Central memory CD4-positive, alpha-beta T cell (primary cell): ENCODE measurements around the gene CLINT1.

Source experiments
- DNase-seq: peaks from one replicate; pipeline ENCODE4 v3.0.0; 2022

CLINT1 gene

GRCh38 chr5:157750320-157750719 lies 108.6 kb downstream of the CLINT1 start:
- no peak for DNase-seq

DNA sequence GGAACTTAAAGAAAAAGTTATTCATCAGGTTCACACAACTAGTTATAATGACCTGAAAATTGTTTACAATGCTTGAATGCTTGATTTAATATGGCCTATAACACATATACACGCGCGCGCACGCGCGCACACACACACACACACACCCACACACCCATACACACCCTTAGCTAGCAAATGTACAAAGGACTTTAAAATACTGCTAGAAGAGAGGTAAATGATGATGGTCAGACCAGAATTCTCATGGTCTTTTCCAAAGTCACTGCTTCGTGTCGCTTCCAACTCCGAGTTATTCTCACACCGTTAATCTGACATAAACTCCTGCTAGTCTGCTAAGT lies 109.5 kb downstream of the CLINT1 start:
- no peak for DNase-seq

DNA sequence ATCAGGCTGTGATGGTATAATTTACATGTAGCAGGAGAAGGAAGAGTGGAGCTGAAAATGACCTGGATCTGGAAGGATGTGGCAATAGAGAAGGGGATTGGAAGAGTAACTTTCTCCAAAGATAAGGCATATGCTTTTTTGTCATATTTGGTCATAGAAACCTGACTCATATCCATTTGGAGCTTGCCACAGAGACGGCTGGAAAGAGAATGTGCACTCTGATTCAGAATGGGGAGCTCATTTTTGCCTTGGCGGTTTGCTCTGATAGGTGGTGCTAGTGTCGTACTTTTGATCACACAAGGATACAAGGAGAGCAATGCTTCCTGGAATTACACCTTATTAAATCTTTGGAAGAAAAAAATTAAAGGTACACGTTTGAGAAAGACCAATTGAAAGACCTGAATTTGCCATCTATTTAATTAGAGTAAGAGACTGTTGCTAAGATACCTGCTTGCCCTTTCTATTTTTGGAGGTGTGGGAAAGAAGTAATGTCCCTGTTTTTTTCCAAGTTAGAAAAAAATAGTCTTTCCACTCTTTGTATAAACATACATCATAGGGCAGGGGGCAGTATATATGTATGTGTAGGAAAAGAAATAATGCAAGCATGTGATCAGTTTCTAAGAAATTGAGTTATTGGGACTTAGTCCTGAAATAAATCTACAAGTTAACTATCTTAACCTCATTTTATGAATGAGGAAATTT lies 110.0 kb downstream of the CLINT1 start:
- DNase-seq: no peak

GRCh38 chr5:157747766-157748700 lies 110.9 kb downstream of the CLINT1 start:
- DNase-seq: no peak

DNA sequence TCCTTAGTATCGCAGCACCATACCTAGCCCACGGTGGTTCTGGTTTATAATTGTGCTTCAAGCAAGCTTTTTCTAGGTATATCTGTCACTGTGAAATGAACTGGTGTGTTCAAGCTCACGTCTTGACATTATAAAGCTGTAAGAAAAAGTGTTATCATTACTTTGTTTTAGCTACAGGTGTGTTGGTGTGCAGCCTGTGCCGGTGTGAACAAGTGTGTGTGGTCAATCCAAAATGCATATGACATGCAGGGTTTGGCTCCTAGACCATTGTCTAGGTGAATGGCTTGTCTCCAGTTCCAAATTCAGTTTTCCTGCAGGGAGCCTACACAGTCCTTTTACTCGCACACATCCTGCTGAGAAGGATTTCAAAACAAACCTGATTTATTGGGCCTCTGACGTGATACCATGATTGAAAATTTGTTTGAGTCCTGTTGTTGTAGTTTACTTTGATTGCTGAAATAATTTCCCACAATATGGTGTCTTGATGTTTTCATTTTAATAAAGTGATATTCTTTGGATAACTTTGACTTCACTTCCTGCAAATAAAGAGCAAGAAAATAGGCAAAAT lies 111.7 kb downstream of the CLINT1 start:
- DNase-seq: no peak

DNA sequence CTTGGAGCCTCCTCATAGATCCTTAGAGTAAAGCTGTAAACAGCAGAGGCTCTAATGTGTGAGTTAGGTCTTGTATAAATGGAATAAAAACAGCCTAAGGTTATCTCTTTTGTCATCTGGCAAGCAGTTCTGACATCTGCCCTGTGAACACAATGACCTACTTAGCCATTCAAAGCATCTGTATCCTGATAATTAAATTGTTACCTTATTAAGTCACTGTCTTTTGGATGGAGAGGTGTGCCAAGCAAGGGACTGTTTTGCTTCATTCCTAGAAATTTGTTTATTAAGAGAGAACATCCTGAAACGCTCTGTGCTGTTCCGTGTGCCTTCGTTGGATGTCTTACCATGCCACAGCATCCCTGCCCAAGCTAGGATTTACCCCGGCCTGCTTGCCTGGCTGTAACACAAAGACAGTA lies 113.9 kb downstream of the CLINT1 start:
- no peak for DNase-seq

- no peak for DNase-seq
Measured at GRCh38 chr5:157744051-157745011, 114.6 kb downstream of the CLINT1 start.

DNA sequence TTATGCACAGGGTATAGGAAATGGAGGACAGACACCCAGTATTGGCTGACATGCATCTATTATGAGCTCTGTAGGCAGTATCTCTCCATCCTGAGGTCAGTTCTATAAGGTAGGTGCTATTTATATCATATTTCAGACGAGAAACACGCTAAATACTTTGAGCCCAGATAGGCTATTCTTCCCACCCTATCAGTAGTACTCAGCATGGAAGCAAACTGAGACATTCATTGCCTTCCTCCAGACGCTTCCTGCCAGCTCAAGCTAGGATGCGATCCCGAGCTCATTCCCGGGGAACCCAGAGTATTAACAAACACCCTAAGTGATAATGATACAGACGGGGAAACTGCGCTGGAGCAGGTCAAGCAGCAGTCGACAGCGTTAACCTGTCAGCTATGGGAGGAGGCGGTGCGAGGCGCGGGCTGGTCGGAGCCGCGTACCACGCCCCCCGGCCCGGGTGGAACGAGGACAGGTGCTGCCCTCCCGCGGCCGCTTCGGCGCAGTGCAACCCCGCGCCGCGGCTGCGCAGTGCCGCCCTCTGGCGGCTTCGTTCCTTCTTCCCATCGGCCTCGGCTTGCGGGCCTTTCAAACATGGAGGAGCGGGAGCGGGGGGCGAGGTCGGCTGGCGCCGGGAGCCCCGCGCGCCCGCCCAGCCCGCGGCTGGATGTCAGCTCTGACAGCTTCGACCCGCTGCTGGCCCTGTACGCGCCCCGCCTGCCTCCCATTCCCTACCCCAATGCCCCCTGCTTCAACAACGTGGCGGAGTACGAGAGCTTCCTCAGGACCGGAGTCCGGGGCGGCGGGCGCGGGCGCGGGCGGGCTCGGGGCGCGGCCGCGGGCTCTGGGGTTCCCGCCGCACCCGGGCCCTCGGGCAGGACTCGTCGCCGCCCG lies 115.5 kb downstream of the CLINT1 start, which contains the start of gene LSM11:
TSS of gene LSM11 (plus strand) at position 550 of the 888 bp plus-strand sequence. CDS start at position 589, 39 bp downstream.
- DNase-seq: peak; percentile 86

DNA sequence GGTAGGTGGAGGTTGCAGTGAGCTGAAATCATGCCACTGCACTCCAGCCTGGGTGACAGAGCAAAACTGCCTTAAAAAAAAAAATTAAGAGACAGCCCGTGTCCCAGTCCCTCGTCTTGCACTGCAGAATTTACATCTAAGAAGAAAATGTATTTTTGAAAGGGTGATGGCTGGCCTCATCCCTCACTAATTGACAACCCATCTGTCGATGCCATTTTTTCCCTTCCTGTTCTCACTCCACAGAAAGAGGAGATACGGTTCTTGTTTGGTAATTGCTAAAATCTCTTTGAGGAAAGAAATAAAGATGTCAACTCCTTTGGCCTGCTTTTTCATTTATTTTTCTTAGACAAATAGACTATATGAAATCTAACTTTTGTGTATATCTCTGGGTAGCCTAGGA lies 117.8 kb downstream of the CLINT1 start:
- no peak for DNase-seq

GRCh38 chr5:157740229-157740610 lies 118.7 kb downstream of the CLINT1 start:
- DNase-seq: no peak

GRCh38 chr5:157739388-157740228 lies 119.3 kb downstream of the CLINT1 start:
- no peak for DNase-seq

DNA sequence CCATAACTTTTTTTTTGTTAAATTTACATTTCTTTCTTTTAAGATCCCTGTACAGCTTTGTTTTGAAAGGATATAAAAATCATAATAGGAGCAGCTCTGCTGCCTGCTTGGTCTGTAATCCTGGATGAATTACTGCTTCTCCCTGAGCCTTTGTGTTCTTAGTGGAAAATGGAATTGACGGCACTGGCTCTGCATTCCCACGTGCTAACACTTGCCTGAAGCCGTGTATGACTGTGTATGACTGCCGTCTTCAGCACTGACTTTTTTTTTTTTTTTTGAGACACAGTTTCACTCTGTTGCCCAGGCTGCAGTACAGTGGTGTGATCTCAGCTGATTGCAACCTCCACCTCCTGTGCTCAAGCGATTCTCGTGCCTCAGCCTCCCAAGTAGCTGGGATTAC lies 123.0 kb downstream of the CLINT1 start:
- no peak for DNase-seq
